ENCODE results near the gene SERPINA1. TPM values are rescaled to one million over a fixed set of nuclear protein-coding genes. Genes with fewer than 3 reads are reported as not detected.

SERPINA1 gene
- total and polyA plus RNA-seq, 2 of the 13 experiments (the other 11 are each of a cell fraction or from before 2014, with no cell fraction given): 3,266 to 11,015 TPM

DNA sequence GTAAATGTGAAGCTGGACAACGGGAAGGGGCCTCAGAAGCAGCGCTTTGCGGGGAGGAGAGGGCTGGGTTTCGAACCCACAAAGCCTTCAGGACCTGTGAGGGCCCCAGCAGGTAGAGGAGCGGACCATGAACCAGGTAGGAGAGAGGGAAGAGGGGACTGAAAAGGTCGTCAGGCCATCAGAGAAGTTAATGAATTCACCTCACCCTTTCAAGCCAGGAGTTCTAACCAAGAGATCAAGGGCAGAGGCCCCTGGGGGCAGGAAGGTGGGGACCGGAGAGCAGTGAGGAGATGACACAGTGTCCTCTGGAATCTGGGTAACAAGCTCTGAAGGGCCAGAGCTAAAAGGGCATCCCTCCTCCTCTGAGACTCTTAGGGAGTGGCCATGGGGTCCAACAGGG is 19.4 kb downstream of the SERPINA1 start (continued):
- TF ChIP-seq ZBTB34 (CRISPR knock-in tag; IDR thresholded peaks at IDR 0.05): no peak
- no peak for TF ChIP-seq ZNF207 (IDR thresholded peaks at IDR 0.05; ENCODE audit: borderline replicate concordance)
- TF ChIP-seq, protein P1, sequence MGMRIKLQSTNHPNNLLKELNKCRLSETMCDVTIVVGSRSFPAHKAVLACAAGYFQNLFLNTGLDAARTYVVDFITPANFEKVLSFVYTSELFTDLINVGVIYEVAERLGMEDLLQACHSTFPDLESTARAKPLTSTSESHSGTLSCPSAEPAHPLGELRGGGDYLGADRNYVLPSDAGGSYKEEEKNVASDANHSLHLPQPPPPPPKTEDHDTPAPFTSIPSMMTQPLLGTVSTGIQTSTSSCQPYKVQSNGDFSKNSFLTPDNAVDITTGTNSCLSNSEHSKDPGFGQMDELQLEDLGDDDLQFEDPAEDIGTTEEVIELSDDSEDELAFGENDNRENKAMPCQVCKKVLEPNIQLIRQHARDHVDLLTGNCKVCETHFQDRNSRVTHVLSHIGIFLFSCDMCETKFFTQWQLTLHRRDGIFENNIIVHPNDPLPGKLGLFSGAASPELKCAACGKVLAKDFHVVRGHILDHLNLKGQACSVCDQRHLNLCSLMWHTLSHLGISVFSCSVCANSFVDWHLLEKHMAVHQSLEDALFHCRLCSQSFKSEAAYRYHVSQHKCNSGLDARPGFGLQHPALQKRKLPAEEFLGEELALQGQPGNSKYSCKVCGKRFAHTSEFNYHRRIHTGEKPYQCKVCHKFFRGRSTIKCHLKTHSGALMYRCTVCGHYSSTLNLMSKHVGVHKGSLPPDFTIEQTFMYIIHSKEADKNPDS (CRISPR knock-in tag; IDR thresholded peaks at IDR 0.05): no peak
- no peak for TF ChIP-seq ATF7 (IDR thresholded peaks at IDR 0.05)
- TF ChIP-seq ATF7 (CRISPR knock-in tag; IDR thresholded peaks at IDR 0.05): peak; percentile 69; the same call in 1 of the 2 replicates
- 0 out of 2 replicates have a peak, but pooled peaks have one; percentile 29 for TF ChIP-seq ZHX2 (IDR thresholded peaks at IDR 0.05; ENCODE audit: low read depth)
- no peak for TF ChIP-seq ZHX2 (CRISPR knock-in tag; IDR thresholded peaks at IDR 0.05; ENCODE audit: borderline replicate concordance)
- no peak for TF ChIP-seq ZNF562 (CRISPR knock-in tag; IDR thresholded peaks at IDR 0.05; ENCODE audit: borderline replicate concordance)
- no peak for TF ChIP-seq GPN1 (CRISPR knock-in tag; IDR thresholded peaks at IDR 0.05; ENCODE audit: borderline replicate concordance)
- no peak for TF ChIP-seq ZNF496 (CRISPR knock-in tag; IDR thresholded peaks at IDR 0.05; ENCODE audit: insufficient replicate concordance)
- peak; percentile 98 for TF ChIP-seq ZMYM2 (CRISPR knock-in tag; IDR thresholded peaks at IDR 0.05)
- TF ChIP-seq ZNF644 (CRISPR knock-in tag; IDR thresholded peaks at IDR 0.05; ENCODE audit: low read depth): no peak
- TF ChIP-seq ZNF124 (CRISPR knock-in tag; IDR thresholded peaks at IDR 0.05): 0 out of 2 replicates have a peak, but pooled peaks have one; percentile 56
- TF ChIP-seq, protein P2, sequence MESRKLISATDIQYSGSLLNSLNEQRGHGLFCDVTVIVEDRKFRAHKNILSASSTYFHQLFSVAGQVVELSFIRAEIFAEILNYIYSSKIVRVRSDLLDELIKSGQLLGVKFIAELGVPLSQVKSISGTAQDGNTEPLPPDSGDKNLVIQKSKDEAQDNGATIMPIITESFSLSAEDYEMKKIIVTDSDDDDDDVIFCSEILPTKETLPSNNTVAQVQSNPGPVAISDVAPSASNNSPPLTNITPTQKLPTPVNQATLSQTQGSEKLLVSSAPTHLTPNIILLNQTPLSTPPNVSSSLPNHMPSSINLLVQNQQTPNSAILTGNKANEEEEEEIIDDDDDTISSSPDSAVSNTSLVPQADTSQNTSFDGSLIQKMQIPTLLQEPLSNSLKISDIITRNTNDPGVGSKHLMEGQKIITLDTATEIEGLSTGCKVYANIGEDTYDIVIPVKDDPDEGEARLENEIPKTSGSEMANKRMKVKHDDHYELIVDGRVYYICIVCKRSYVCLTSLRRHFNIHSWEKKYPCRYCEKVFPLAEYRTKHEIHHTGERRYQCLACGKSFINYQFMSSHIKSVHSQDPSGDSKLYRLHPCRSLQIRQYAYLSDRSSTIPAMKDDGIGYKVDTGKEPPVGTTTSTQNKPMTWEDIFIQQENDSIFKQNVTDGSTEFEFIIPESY (CRISPR knock-in tag; IDR thresholded peaks at IDR 0.05): no peak; the same call in 1 of the 2 replicates
- TF ChIP-seq STAG1 (CRISPR knock-in tag; IDR thresholded peaks at IDR 0.05): no peak
- TF ChIP-seq FOXK2 (IDR thresholded peaks at IDR 0.05): no peak
- peak; percentile 89 for TF ChIP-seq ZEB1 (IDR thresholded peaks at IDR 0.05; ENCODE audit: insufficient replicate concordance, low read depth)
- TF ChIP-seq ATAD3A (CRISPR knock-in tag; IDR thresholded peaks at IDR 0.05): no peak
- TF ChIP-seq FOXJ3 (CRISPR knock-in tag; IDR thresholded peaks at IDR 0.05; ENCODE audit: borderline replicate concordance): peak; percentile 57; the same call in 1 of the 2 replicates
- TF ChIP-seq SALL1 (CRISPR knock-in tag; IDR thresholded peaks at IDR 0.05): peak; percentile 91
